ACHN (cell line): ENCODE measurements around the gene PTCH2.

ENCODE experiments used
- DNase-seq: peaks from one replicate; pipeline ENCODE4 v3.0.0-alpha.2; 2015
- in situ Hi-C: cut with HindIII; loops from 2 replicates; pipeline ENCODE4 v1.10.0; 2017; ENCODE audit warnings: low sequenced_read_pairs, low pct_ligation_motif_present, low pct_unique_long_range_greater_than_20kb

PTCH2 gene, protein sequence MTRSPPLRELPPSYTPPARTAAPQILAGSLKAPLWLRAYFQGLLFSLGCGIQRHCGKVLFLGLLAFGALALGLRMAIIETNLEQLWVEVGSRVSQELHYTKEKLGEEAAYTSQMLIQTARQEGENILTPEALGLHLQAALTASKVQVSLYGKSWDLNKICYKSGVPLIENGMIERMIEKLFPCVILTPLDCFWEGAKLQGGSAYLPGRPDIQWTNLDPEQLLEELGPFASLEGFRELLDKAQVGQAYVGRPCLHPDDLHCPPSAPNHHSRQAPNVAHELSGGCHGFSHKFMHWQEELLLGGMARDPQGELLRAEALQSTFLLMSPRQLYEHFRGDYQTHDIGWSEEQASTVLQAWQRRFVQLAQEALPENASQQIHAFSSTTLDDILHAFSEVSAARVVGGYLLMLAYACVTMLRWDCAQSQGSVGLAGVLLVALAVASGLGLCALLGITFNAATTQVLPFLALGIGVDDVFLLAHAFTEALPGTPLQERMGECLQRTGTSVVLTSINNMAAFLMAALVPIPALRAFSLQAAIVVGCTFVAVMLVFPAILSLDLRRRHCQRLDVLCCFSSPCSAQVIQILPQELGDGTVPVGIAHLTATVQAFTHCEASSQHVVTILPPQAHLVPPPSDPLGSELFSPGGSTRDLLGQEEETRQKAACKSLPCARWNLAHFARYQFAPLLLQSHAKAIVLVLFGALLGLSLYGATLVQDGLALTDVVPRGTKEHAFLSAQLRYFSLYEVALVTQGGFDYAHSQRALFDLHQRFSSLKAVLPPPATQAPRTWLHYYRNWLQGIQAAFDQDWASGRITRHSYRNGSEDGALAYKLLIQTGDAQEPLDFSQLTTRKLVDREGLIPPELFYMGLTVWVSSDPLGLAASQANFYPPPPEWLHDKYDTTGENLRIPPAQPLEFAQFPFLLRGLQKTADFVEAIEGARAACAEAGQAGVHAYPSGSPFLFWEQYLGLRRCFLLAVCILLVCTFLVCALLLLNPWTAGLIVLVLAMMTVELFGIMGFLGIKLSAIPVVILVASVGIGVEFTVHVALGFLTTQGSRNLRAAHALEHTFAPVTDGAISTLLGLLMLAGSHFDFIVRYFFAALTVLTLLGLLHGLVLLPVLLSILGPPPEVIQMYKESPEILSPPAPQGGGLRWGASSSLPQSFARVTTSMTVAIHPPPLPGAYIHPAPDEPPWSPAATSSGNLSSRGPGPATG

DNA sequence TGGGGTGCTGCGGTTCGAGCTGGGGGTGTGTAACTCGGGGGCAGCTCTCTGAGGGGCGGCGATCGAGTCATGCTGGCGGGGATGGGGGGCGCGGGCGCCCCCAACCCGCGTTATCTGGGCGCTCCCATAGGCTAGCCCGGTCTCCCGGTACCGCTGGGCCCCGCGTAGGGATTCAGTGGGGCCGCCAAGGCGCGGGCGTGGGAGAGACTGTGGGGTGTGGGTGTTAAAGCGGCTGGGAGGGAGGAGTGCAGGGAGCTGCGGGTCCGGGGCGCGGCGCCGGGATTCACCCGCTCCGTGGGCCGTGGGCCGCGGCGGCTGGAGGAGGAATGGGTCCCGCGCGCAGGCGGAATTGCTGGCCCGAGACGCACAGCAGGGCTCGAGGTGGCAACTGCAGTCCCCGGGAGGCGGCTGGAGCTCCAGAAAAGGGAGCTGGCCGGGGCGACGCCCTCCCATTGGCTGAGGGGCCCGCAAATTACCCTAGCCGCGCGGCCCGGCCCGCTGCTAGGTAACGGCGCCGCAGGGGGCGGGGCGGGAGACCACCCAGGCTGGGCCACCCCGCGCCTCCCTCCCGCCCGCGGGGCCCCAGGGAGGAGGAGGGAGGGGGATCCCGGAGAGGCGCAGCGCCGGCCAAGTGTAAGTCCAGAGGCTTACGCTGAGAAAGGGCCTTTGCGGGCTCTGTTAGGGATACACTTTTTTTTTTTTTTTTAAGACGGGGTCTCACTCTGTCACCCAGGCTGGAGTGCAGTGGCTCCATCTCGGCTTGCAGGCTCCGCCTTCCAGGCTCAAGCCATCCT lies at the start of gene PTCH2:
Gene PTCH2, minus strand, starts transcription at position 392 of the 794 bp plus-strand sequence. Its CDS starts 321 bp downstream, at position 71.
- in situ Hi-C loops, result no loop called here
- peak; percentile 59 for DNase-seq

DNA sequence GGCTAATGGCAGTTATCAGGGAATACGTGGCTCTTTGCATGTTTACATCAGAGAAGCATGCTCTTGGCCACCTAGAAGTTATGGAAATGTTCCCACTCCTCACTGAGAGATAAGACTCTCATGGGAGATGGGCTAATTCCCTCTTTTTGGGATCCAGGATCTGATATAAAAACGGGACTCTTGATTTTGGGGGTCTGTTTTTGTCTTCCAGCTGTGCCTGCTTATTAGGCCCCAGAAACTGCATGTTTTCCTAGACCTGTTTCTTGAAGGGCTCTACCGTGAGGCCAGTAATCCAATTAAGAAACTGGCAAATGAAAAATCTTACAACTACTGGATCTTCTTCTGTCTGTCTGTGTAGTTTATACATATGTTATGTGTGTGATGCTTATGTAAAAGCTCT lies 47.0 kb upstream of the PTCH2 start:
- in situ Hi-C loops, result no loop called here
- no peak for DNase-seq

DNA sequence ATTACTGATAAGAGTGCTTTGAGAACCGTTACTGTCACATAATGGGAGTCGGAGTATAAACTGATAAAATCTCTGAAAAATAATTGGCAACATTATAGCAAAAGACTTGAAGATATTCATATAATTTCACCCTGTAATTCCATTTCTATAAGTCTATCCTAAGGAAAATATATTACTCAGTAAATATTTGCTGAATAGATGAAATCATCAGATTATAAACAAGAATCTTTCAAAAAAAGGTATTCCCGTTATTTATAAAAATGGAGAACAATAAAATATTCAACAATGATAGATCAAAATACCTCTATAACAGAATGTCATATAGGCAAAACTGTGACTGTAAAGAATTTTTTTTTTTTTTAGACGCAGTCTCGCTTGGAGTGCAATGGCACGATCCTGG lies 42.4 kb upstream of the PTCH2 start:
- in situ Hi-C loops, result no loop called here
- no peak for DNase-seq

DNA sequence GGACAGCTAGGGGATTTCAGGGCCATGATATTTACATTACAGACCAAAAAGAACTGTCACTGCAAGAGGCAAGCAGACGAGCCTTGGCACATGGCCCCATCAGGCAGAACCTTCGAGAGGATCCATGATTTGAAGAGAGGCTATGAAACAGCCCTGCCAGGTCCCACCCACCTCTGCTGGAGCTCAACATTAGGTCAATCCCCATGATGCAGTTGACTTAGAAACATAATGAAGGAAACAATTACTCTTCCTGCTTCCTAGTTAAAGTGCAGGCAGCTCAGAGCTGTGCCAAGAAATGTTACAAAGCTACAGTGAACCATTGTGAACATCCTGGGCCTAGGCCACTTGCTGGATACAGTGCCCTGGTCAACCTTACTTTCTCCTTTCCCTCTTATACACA lies 41.7 kb upstream of the PTCH2 start:
- no peak for DNase-seq
- in situ Hi-C loops, result no loop called here

DNA sequence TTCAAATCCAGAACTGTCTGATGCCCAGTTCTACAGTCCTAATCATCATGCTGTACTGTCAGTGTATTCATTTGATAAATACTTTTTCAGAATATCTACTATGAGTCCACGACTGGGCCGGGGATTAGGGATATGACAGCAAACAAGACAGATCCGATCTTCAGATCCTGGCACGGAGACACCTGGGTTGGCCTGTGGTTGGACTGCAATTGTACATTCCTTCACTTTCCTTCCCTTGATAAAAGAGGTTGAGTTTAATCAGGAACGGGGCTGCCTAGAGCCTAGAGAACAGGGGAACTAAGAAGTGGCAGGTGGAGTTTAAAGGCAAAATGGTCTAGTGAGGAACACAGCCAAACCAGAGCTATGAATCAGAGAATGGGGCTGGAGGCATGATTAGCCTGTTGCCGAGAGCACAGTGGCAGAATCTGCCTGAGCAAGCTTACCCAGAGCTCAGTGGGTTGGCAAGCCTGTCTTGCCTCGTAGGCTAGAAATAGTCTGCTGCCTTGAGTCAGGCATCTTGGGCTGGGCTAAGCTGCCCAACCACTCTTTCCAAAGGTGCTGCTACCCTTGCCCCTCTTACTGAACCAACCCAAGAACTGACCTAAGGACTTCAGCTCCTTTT lies 38.1 kb upstream of the PTCH2 start:
- peak; percentile 2 for DNase-seq
- in situ Hi-C loops, result no loop called here

DNA sequence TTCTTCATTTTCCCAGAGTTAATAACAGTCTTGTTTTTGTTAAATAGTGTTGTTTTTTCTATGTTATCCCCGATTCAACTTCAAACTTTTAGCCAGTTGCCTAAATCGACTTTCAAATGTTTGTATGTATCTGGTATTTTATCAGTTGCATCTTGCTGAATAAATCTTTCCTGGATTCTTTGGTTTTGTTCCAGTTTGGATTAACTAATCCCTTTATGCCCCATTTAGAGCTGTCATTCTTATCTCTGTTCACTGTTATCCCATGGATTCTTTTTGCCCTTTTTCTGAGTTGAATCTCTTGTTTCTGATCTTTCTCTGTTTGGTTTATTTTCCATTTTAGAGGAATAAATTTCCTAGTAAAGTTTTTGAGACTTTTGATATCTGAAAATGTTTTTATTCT lies 31.1 kb upstream of the PTCH2 start:
- no peak for DNase-seq
- in situ Hi-C loops, result no loop called here

DNA sequence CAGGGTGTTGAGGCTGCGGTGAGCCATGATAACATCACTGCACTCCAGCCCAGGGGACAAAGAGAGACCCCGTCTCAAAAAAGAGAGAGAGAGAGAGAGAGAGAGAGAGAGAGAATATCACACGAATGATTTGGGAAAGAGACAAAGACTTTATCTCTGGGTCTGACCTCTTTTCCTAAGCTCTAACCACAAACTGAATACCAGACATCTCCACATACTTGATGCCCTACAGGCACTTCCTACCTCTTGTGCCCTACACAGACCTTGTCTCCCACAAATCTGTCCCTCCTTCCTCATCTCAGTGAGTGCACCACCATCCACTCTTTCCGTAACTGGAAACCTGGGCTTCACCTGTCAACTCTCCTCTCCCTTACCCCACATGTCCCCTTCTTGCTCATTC lies 27.0 kb upstream of the PTCH2 start:
- in situ Hi-C loops, result no loop called here
- DNase-seq, result no peak

DNA sequence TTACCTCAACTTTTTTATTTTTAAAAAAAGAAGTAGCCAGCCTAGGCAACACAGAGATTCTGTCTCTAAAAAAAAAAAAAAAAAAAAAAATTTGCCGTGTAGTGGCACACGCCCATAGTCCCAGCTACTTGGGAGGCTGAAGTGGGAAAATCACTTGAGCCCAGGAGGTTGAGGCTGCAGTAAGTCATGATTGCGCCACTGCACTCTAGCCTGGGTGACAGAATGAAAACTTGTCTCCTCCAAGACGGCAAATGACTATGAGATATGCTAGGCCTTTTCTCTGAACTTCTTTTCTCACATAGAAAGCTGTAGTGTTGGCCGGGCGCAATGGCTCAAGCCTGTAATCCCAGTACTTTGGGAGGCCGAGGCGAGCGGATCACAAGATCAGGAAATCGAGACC lies 24.7 kb upstream of the PTCH2 start:
- in situ Hi-C loops, result no loop called here
- no peak for DNase-seq

DNA sequence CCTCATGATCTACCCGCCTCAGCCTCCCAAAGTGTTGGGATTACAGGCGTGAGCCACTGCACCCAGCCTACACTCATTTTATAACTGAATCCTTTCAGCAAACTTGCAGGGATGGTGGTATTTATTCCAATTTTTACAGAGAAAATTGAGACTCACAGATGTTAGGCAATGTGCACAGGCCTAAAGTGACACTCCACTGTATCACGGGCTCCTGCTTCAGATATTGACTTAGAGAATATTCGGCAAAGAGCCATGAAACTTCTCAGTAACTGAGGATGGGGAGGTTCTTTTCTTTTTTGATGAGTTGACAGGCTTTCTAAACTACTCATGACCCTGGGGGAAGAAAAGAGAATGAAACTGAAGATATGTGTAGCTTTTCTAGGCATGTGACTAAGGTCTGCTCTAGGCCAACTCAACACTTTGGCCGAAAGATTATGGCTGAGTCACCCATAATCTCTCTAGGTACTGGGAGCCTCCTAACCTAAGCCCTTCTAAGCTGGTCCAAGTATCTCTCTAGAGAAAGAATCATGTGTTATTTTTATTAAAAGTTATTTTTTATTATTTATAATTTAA lies 19.9 kb upstream of the PTCH2 start:
- no peak for DNase-seq
- in situ Hi-C loops, result no loop called here

DNA sequence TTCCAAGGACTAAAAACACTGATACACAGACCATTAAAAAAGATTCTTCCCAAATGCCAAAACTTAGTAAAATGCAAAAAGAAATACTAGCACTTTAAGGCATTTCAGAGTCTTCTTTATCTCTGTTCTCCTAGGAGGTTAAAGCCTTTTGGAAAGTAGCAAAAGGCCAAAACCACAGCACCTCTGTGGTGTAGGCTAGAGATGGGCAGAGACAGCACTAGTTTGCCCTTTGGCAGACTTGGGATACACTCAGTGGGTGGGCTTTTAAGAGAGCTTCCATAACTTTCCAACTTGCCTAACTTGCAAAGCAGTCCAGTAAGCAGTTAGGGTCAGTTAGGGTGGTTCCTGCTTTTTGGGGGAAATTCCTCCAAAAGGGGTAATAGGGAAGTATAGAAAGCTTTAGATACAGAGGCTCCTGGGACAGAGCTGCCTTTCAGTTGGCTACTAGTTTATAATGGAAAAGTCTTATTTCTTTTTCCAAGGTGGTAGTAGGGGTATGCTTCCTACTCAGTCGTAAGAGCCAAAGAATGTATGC lies 17.9 kb upstream of the PTCH2 start:
- in situ Hi-C loops, result no loop called here
- DNase-seq, result no peak

DNA sequence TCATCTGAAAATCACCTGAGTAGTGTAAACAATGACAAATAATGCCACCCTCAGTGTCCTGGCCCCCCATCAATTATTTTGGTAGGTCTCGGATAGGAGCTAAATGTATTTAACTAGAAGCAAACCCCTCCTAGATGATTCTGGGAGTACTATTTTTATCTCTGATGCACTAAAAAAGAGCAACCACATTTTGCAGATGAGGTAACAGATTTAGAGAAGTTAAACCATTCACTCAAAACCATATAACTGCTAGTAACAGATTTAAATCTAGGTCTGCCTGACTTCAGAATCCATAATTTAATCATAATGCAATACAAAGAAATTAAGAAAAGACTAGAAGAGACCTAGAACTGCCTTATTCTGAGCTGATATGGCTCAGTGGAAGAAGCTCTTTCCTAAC lies 17.3 kb upstream of the PTCH2 start:
- in situ Hi-C loops, result no loop called here

DNA sequence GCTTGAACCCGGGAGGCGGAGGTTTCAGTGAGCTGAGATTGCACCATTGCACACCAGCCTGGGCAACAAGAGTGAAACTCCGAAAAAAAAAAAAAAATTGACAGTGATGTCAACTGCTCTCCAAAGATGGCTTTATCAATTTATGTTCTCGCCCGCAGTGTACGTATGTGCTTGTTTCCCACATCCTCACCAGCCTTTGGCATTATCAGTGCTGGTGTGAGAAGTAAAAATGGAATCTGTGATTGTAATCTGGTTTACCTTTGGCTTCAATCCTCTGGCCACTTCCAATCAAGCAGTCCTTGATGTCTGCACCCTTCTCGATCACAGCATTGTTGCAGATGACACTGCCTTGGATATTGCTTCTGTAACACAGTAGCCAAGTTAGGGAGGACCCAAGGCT lies 14.4 kb upstream of the PTCH2 start:
- no peak for DNase-seq
- in situ Hi-C loops, result no loop called here

More for the DNA sequence above, 17.3 kb upstream of the PTCH2 start:
- DNase-seq, result no peak

DNA sequence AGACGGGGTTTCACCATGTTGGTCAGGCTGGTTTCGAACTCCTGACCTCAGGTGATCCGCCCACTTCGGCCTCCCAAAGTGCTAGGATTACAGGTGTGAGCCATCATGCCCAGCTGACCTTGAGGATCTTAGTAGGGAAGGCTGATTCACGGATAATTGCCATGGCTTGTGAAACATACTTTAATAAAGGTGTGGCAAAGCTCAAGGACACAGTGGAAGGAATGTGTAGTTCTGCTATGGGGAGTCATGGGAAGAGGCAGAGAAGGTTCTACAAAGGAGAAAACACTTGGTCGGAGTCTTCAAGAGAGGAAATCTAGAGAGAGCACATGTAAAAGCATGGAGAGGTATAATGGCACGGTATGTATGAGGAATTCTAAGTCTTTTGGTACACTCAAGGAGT lies 12.7 kb upstream of the PTCH2 start:
- in situ Hi-C loops, result no loop called here
- no peak for DNase-seq

DNA sequence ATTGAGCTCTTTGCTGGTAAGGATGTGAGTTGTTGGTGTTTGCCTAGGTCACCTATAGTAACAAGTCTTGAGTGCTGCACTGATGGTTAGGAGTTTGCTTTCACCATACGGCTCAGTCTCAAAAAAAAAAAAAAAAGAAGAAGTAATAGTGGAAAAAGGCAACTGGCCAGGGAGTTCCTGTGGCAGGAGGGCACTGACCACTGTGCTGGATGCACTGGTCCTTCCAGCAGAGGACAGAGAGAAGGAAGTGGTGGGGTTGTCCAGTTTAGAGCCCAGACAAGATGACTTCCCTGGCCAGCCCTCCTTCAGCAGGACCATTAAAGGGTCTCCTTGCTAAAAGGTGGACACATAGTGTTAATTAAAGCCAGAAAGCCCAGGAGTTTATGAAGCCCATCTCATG lies 11.9 kb upstream of the PTCH2 start:
- no peak for DNase-seq
- in situ Hi-C loops, result no loop called here

DNA sequence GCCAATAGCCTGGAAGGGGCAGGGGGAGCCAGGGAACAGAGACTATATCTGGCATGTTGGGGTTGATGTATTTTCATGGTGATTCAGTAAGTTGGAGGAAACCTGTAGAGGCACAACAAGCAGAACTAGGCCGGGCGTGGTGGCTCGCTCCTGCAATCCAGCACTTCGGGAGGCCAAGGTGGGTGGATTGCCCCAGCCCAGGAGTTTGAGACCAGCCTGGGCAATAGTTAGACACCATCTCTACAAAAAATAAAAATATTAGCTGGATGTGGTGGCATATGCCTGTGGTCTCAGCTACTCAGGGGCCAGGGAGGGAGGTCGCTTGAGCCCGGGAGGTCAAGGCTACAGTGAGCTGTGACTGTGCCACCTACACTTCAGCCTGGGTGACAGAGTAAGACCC lies 10.1 kb upstream of the PTCH2 start:
- no peak for DNase-seq
- in situ Hi-C loops, result no loop called here

DNA sequence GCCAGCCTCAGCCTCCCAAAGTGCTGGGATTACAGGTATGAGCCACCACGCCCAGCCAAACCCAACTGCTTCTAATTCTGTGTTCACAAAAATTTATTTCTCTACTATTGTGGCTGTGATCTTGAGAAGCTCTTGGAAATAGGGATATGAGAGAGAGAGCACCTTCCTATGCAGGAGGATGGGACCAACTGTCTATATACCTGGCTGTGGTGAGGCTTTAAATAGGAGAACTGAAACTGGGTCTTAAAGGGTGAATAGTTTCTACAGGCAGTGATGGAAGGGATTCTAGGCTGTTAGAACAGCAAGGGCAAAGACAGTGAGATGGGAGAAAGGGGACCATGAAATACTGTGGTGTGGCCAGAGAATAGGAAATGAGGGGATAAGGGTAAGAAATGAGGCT lies 8.3 kb upstream of the PTCH2 start:
- in situ Hi-C loops, result no loop called here
- DNase-seq, result no peak

DNA sequence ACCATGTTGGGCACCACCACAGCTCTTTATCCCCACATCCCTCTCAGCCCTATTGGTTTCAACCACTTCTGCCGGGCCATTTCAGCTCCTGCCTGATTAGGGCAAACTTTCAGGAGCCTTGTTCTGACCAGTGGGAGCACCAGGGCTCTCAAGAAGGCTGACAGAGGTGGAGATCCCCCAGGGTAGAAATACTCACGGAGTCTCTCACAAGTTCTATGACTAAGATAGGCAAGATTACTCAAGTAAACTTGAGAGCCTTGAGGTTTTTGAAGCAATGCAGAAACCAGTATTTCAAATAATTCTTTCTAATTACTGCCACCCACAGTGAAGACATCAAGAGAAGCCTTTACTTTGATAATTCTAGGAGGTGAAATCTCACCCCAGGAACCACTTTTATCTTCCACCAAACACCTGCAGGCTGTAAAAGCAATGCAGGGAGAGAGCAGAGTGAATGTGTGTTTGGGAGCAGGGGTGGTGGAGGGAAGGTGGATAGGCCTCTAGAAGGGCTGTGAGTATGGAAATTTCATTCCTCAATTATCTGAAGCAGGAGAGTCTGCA lies 6.6 kb upstream of the PTCH2 start:
- in situ Hi-C loops, result no loop called here
- no peak for DNase-seq
